Smooth muscle cell (in vitro differentiated cells): ENCODE results near the gene CPT1A. TPM values are rescaled to one million over a fixed set of nuclear protein-coding genes. Genes with fewer than 3 reads are reported as not detected.

Experiments used
- DNase-seq: peaks from one replicate; lab custom pipeline; 2025; ENCODE audit not compliant: unreplicated experiment; lab: John Stamatoyannopoulos, UW
- H2AFZ ChIP-seq: fragments of 200-600 bp; sonication (generic); 2 replicates; pipeline ENCODE4 v1.6.0; 2016; ENCODE audit warnings: antibody characterized with exemption, low read depth, mild to moderate bottlenecking
- H3F3A ChIP-seq: fragments of 200-600 bp; sonication (generic); 2 replicates; pipeline ENCODE4 v1.6.0; 2017; ENCODE audit warnings: antibody characterized with exemption, low read depth
- H3K27ac ChIP-seq: fragments of 200-600 bp; sonication (generic); 2 replicates; pipeline ENCODE4 v1.5.1; 2016; ENCODE audit warnings: low read depth, mild to moderate bottlenecking
- H3K27me3 ChIP-seq: fragments of 200-600 bp; sonication (generic); 2 replicates; pipeline ENCODE4 v1.6.1; 2016; ENCODE audit warnings: low read depth, mild to moderate bottlenecking
- H3K36me3 ChIP-seq: fragments of 200-600 bp; sonication (generic); 2 replicates; pipeline ENCODE4 v1.5.1; 2016; ENCODE audit warnings: low read depth
- H3K4me1 ChIP-seq: fragments of 200-600 bp; sonication (generic); 2 replicates; pipeline ENCODE4 v1.5.1; 2016; ENCODE audit warnings: low read depth
- H3K4me2 ChIP-seq: fragments of 200-600 bp; sonication (generic); 2 replicates; pipeline ENCODE4 v1.6.0; 2016; ENCODE audit warnings: mild to moderate bottlenecking
- H3K4me3 ChIP-seq: fragments of 200-600 bp; sonication (generic); 2 replicates; pipeline ENCODE4 v1.5.1; 2016; ENCODE audit warnings: mild to moderate bottlenecking
- H3K79me2 ChIP-seq: fragments of 200-600 bp; sonication (generic); 2 replicates; pipeline ENCODE4 v1.6.0; 2016; ENCODE audit warnings: low read depth, mild to moderate bottlenecking
- H3K9ac ChIP-seq: fragments of 200-600 bp; sonication (generic); 2 replicates; pipeline ENCODE4 v1.6.0; 2016; ENCODE audit warnings: low read depth
- H3K9me3 ChIP-seq: fragments of 200-600 bp; sonication (generic); replicated peaks from 2 replicates; pipeline ENCODE4 v1.5.1; 2016; ENCODE audit warnings: low read depth
- H4K20me1 ChIP-seq: fragments of 200-600 bp; sonication (generic); 2 replicates; pipeline ENCODE4 v1.6.0; 2016; ENCODE audit warnings: low read depth
- CTCF ChIP-seq: fragments of 200-600 bp; sonication (generic); IDR thresholded peaks from 2 replicates; pipeline ENCODE4 v1.5.1; 2017; ENCODE audit warnings: borderline replicate concordance, mild to moderate bottlenecking, antibody characterized with exemption; ENCODE audit not compliant: insufficient read depth, poor library complexity, severe bottlenecking
- WGBS: methylation state at CpG from one replicate; pipeline ENCODE4 v1.1.7; 2016; ENCODE audit warnings: low lambda C conversion rate; 5-methylcytosine and 5-hydroxymethylcytosine counted together
- polyA plus RNA-seq: library from polyadenylated mRNA; unstranded; fragments of >200 nt; fragmentation: Nextera tagmentation; extraction: Ambion mirVana; gene quantifications from 2 replicates; pipeline ENCODE4 v1.2.1, GENCODE V29; 2016
- total RNA-seq: library from RNA; depleted of rRNA; stranded (reverse); fragments of >200 nt; gene quantifications from 2 replicates; pipeline ENCODE4 v1.2.3, GENCODE V29; 2014

The CPT1A gene
- total and polyA plus RNA-seq, 2 experiments from 2014 or later: 0.24 to 1.9 TPM

DNA sequence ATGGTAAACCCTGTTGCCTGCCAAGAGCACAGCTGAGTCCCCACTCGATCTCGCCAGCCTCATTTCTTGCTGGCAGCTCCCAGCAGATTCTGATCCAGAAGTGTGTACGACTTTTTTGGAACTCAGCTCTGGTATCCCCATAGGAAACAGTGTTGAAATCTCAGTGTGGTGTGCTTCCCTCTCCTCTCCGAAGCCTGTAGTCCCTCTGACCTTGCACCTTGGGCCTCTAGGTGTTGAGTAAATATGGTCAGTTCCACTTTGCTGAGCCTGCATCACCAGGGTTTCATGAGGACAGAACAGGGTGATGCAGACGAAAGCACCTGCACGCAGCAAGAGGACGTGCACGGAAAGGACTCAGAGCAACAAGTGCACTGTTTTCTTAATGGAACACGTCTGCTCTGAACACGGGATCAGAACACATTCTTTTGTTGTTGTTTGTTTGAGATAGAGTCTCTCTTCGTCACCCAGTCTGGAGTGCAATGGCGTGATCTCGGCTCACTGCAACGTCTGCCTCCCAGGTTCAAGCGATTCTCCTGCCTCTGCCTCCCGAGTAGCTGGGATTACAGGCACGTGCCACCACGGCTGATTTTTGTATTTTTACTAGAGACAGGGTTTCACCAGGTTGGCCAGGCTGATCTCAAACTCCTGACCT, 3.8 kb upstream of the CPT1A start:
- Histone ChIP-seq H3K4me1 (peaks cover 9% of the 10 kb centered on the region), H3K9ac (no peak overlapping the region), H3K4me3 (no peak overlapping the region), H3K36me3 (no peaks in the 10 kb centered on the region), H2AFZ (no peak overlapping the region), H3K4me2 (no peak overlapping the region), H3K27ac (no peak overlapping the region), H3K27me3 (peaks cover 70% of the 10 kb centered on the region), H3K79me2 (no peaks in the 10 kb centered on the region), H3F3A (no peaks in the 10 kb centered on the region), H3K9me3 (no peaks in the 10 kb centered on the region), H4K20me1 (no peaks in the 10 kb centered on the region)
- no peak for DNase-seq
- no peak for TF ChIP-seq CTCF
- 81% methylated on average over 18 of the region's 18 CpGs for WGBS

DNA sequence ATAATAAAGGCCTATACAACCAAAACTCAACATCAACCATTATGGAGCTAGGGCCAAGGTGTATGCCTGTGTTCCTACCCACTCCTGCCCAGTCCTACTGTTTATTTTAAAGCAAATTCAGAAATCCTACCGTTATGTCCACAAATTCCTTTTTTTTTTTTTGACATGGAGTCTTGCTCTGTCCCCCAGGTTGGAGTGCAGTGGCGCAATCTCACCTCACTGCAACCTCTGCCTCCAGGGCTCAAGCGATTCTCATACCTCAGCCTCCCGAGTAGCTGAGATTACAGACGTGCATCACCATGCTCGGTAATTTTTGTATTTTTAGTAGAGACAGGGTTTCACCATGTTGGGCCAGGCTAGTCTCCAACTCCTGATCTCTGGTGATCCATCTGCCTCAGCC, 3.1 kb upstream of the CPT1A start:
- Histone ChIP-seq H3K4me2 (no peak overlapping the region), H3K36me3 (no peaks in the 10 kb centered on the region), H3K9me3 (no peaks in the 10 kb centered on the region), H4K20me1 (no peaks in the 10 kb centered on the region), H3K9ac (no peak overlapping the region), H3K4me3 (no peak overlapping the region), H2AFZ (no peak overlapping the region), H3F3A (no peaks in the 10 kb centered on the region), H3K4me1 (peaks cover 12% of the 10 kb centered on the region), H3K79me2 (no peaks in the 10 kb centered on the region), H3K27ac (no peak overlapping the region), H3K27me3 (peaks cover 70% of the 10 kb centered on the region)
- 84% methylated on average over 6 of the region's 6 CpGs for WGBS
- no peak for TF ChIP-seq CTCF
- DNase-seq: no peak

GRCh38 chr11:68844376-68844775, 2.7 kb upstream of the CPT1A start:
- H3K4me3 ChIP-seq: peak overlapping the region; percentile 43

More at GRCh38 chr11:68844376-68844775, 2.7 kb upstream of the CPT1A start:
- Histone ChIP-seq H4K20me1 (no peaks in the 10 kb centered on the region), H3K36me3 (no peaks in the 10 kb centered on the region), H3F3A (no peaks in the 10 kb centered on the region), H2AFZ (no peak overlapping the region), H3K27me3 (peaks cover 70% of the 10 kb centered on the region), H3K27ac (no peak overlapping the region), H3K9me3 (no peaks in the 10 kb centered on the region), H3K9ac (no peak overlapping the region), H3K4me2 (peak overlapping the region; percentile 84), H3K79me2 (no peaks in the 10 kb centered on the region), H3K4me1 (peaks cover 17% of the 10 kb centered on the region)
- 65% methylated on average over 3 of the region's 3 CpGs for WGBS
- no peak for DNase-seq
- no peak for TF ChIP-seq CTCF
